Parathyroid adenoma (tissue), 2 donors: Measurements from ENCODE around the gene MAGI1.
A peak's percentile ranks its signal among the peaks of the same experiment; 100 is the strongest.

Source experiments
- H2AFZ ChIP-seq: fragments of 300-600 bp; sonication (generic); one replicate; pipeline ENCODE4 v1.7.0; 2017; ENCODE audit warnings: antibody characterized with exemption, mild to moderate bottlenecking
- H3K27ac ChIP-seq: fragments of 300-600 bp; sonication (generic); one replicate; pipeline ENCODE4 v1.7.0; 2017
- H3K27me3 ChIP-seq: fragments of 300-600 bp; sonication (generic); one replicate; pipeline ENCODE4 v1.7.0; 2017; ENCODE audit warnings: low read length; ENCODE audit not compliant: control insufficient read depth, insufficient read depth
- H3K36me3 ChIP-seq: fragments of 300-600 bp; sonication (generic); one replicate; pipeline ENCODE4 v1.7.0; 2017; ENCODE audit warnings: low read length; ENCODE audit not compliant: control insufficient read depth, insufficient read depth
- H3K4me1 ChIP-seq: fragments of 300-600 bp; sonication (generic); one replicate; pipeline ENCODE4 v1.7.0; 2017; ENCODE audit warnings: control low read depth
- H3K4me2 ChIP-seq: fragments of 300-600 bp; sonication (generic); one replicate; pipeline ENCODE4 v1.7.0; 2017; ENCODE audit warnings: low read length
- H3K4me3 ChIP-seq: fragments of 300-600 bp; sonication (generic); one replicate; pipeline ENCODE4 v1.7.0; 2017; ENCODE audit warnings: low read depth, low read length
- H3K79me2 ChIP-seq: fragments of 300-600 bp; sonication (generic); one replicate; pipeline ENCODE4 v1.7.0; 2017; ENCODE audit warnings: control low read depth
- H3K9ac ChIP-seq: fragments of 300-600 bp; sonication (generic); one replicate; pipeline ENCODE4 v1.7.0; 2017; ENCODE audit warnings: mild to moderate bottlenecking
- H3K9me3 ChIP-seq: fragments of 300-600 bp; sonication (generic); one replicate; pipeline ENCODE4 v1.7.0; 2017; ENCODE audit warnings: low read length; ENCODE audit not compliant: control insufficient read depth
- TF ChIP-seq, protein P1 (sequence below): fragments of 300-600 bp; sonication (generic); IDR thresholded peaks from one replicate; pipeline ENCODE4 v1.7.0; 2017; ENCODE audit warnings: antibody characterized with exemption, mild to moderate bottlenecking
- donor health status: primary hyperparathyroidism.

The MAGI1 gene

DNA sequence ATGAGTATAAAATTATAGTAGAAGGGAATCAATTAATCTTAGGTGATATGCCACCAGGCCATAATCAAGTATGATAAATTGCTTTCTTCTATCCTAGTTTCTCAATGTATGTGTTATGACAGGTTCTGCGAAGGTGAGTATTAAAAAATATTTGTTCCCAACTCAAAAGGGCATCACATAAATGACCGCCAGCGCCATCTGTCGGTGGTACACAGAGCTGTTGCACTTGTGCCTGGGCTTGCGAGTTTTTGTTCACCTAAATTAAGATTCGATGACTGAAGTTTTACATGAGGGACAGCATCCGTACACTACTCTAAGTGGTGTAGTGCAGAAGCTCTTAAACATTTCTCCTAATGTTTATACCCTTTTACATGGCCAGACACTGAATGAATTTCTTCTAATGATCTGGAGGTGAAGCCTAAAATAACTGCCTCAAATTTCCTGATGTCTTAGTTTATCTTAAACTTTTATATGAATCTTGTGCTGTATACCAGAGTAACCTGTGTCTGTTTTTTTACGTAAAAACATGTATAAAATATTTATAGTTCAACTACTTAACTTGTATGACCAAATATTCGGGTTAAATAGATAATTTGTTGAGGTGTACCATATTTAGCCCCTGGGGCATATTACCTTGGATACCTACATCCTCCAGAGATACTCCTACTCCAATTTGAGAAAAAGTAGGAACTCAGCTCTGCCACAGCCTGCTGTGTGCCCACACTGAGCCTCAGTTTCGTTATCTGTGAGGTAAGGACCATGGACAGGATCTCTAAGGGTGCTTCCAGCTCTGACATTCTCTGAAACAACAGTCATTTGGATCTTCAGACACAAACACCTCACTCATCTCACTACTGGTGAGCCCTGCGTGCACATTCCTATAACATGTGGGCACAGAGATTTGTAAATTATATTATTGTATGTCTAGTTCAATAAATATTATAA is 365.6 kb downstream of the MAGI1 start:
- no peaks in the 10 kb centered on the region for H3K36me3 ChIP-seq
- H3K4me2 ChIP-seq: no peak overlapping the region
- no peaks in the 10 kb centered on the region for H3K79me2 ChIP-seq
- H3K4me3 ChIP-seq: no peak overlapping the region
- no peaks in the 10 kb centered on the region for H3K9me3 ChIP-seq
- H2AFZ ChIP-seq: no peak overlapping the region
- no peak overlapping the region for H3K9ac ChIP-seq
- TF ChIP-seq, protein P1, sequence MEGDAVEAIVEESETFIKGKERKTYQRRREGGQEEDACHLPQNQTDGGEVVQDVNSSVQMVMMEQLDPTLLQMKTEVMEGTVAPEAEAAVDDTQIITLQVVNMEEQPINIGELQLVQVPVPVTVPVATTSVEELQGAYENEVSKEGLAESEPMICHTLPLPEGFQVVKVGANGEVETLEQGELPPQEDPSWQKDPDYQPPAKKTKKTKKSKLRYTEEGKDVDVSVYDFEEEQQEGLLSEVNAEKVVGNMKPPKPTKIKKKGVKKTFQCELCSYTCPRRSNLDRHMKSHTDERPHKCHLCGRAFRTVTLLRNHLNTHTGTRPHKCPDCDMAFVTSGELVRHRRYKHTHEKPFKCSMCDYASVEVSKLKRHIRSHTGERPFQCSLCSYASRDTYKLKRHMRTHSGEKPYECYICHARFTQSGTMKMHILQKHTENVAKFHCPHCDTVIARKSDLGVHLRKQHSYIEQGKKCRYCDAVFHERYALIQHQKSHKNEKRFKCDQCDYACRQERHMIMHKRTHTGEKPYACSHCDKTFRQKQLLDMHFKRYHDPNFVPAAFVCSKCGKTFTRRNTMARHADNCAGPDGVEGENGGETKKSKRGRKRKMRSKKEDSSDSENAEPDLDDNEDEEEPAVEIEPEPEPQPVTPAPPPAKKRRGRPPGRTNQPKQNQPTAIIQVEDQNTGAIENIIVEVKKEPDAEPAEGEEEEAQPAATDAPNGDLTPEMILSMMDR: peak; percentile 70
- H3K27ac ChIP-seq: no peak overlapping the region
- H3K4me1 ChIP-seq: no peaks in the 10 kb centered on the region
- H3K27me3 ChIP-seq: no peaks in the 10 kb centered on the region

DNA sequence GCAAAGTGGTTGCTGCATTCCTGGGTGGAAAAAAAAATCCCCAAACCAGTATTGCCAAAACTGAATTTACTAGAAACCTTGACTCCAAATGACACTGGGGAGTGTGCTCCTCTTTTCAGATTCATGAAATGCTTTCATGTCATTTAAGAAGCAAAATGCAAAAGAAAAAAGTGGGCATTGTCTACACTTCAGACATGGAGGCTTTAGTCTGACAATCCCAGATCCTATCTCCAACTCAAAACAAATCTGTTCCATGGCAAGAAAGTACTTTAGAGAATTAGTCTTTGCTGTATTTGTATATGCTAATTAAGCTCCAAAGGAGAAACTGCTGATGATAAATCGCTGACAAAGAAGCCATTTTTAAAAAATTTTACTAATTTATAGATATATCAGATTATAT is 366.7 kb downstream of the MAGI1 start:
- no peak overlapping the region for H3K4me3 ChIP-seq
- H3K27ac ChIP-seq: no peak overlapping the region
- no peak overlapping the region for H3K9ac ChIP-seq
- no peaks in the 10 kb centered on the region for H3K36me3 ChIP-seq
- H3K27me3 ChIP-seq: no peaks in the 10 kb centered on the region
- H3K9me3 ChIP-seq: no peaks in the 10 kb centered on the region
- no peaks in the 10 kb centered on the region for H3K4me1 ChIP-seq
- H3K4me2 ChIP-seq: no peak overlapping the region
- no peaks in the 10 kb centered on the region for H3K79me2 ChIP-seq
- H2AFZ ChIP-seq: no peak overlapping the region
- TF ChIP-seq, protein P1: no peak

DNA sequence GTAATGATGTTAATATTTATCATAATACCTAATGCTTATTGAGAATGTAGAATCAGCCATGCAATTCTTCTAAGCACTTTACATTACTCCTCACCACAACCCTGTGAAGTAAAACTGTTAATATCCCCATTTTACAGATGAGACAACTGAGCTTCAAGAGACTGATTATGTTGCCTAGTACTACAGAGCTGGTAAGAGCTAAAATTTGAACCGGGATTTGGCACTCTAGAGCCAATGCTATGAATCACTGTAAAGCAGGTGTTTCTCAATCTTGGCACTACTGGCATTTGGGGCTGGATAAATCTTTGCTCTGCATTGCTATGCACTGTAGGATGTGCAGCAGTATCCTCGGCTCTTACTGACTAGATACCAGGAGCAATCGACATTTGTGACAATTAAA is 367.7 kb downstream of the MAGI1 start:
- H3K9ac ChIP-seq: no peak overlapping the region
- H3K36me3 ChIP-seq: no peaks in the 10 kb centered on the region
- no peak overlapping the region for H3K27ac ChIP-seq
- no peaks in the 10 kb centered on the region for H3K79me2 ChIP-seq
- no peaks in the 10 kb centered on the region for H3K9me3 ChIP-seq
- no peaks in the 10 kb centered on the region for H3K4me1 ChIP-seq
- no peak overlapping the region for H3K4me3 ChIP-seq
- H3K4me2 ChIP-seq: no peak overlapping the region
- H2AFZ ChIP-seq: no peak overlapping the region
- TF ChIP-seq, protein P1: no peak
- H3K27me3 ChIP-seq: no peaks in the 10 kb centered on the region

DNA sequence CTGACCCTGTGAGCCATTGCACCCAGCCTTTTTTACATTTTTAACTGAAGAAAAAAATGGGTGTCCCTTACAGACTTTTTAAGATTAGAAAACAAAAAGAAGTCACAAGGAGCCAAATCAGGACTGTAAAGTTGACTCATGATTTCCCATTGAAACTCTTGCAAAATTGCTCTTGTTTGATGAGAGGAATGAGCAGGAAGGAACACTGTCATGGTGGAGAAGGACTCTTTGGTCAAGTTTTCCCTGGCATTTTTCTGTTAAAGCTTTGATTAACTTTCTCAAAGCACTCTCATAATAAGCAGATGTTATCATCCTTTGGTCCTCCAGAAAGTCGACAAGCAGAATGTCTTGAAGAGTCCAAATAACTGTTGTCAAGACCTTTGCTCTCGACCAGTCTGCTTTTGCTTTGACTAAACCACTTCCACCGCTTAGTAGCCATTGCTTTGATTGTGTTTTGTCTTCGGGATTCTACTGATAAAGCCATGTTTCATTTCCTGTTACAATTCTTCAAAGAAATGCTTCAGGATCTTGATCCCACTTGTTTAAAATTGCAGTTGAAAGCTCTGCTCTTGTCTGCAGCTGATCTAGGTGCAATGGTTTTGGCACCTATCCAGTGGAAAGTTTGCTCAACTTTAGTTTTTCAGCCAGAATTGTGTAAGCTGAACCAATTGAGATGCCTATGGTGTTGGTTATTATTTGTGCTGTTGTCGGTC is 369.4 kb downstream of the MAGI1 start:
- H3K4me3 ChIP-seq: no peak overlapping the region
- no peaks in the 10 kb centered on the region for H3K9me3 ChIP-seq
- H3K4me1 ChIP-seq: no peaks in the 10 kb centered on the region
- H3K9ac ChIP-seq: no peak overlapping the region
- no peaks in the 10 kb centered on the region for H3K27me3 ChIP-seq
- TF ChIP-seq, protein P1: no peak
- H3K4me2 ChIP-seq: no peak overlapping the region
- H3K27ac ChIP-seq: no peak overlapping the region
- H3K36me3 ChIP-seq: no peaks in the 10 kb centered on the region
- H3K79me2 ChIP-seq: no peaks in the 10 kb centered on the region
- no peak overlapping the region for H2AFZ ChIP-seq
